ENCODE results near the gene TXNDC2.
A peak's percentile ranks its signal among the peaks of the same experiment; 100 is the strongest.

TXNDC2 gene

GRCh38 chr18:9914584-9915290 lies 29.0 kb downstream of the TXNDC2 start:
- DNase-seq, result peak; percentile 24

GRCh38 chr18:9915291-9916076 lies 29.7 kb downstream of the TXNDC2 start:
- no peak for DNase-seq

- no peak for DNase-seq
Measured at GRCh38 chr18:9916077-9916639, 30.4 kb downstream of the TXNDC2 start.

- DNase-seq, result no peak
Measured at GRCh38 chr18:9916808-9917207, 31.0 kb downstream of the TXNDC2 start.

GRCh38 chr18:9918016-9918680 lies 32.4 kb downstream of the TXNDC2 start:
- DNase-seq, result no peak

- no peak for DNase-seq
Measured at GRCh38 chr18:9919564-9920232, 33.9 kb downstream of the TXNDC2 start.

GRCh38 chr18:9922592-9923311 lies 37.0 kb downstream of the TXNDC2 start:
- DNase-seq, result no peak

- DNase-seq, result no peak
Measured at GRCh38 chr18:9924371-9924943, 38.7 kb downstream of the TXNDC2 start.

GRCh38 chr18:9925369-9925768 lies 39.6 kb downstream of the TXNDC2 start:
- no peak for DNase-seq

GRCh38 chr18:9925795-9926194 lies 40.0 kb downstream of the TXNDC2 start:
- DNase-seq, result no peak

GRCh38 chr18:9926223-9926894 lies 40.6 kb downstream of the TXNDC2 start:
- DNase-seq, result no peak

- DNase-seq, result no peak
Measured at GRCh38 chr18:9926977-9927376, 41.2 kb downstream of the TXNDC2 start.

GRCh38 chr18:9927392-9928063 lies 41.8 kb downstream of the TXNDC2 start:
- no peak for DNase-seq

GRCh38 chr18:9928646-9929259 lies 43.0 kb downstream of the TXNDC2 start:
- DNase-seq, result no peak

GRCh38 chr18:9930299-9930884 lies 44.6 kb downstream of the TXNDC2 start:
- DNase-seq, result no peak

- no peak for DNase-seq
Measured at GRCh38 chr18:9931146-9931545, 45.4 kb downstream of the TXNDC2 start.

GRCh38 chr18:9931678-9932077 lies 45.9 kb downstream of the TXNDC2 start:
- no peak for DNase-seq

- no peak for DNase-seq
Measured at GRCh38 chr18:9933865-9934264, 48.1 kb downstream of the TXNDC2 start.

- DNase-seq, result no peak
Measured at GRCh38 chr18:9934274-9934673, 48.5 kb downstream of the TXNDC2 start.

Measured in DMS 273 treated with DMSO at 0.1 percent for 48 hours (cell line).